NCI-H187 treated with DMSO at 0.1 percent for 48 hours (cell line): ENCODE measurements around the gene SPOCK1.

Experiments
- DNase-seq: peaks from one replicate; lab custom pipeline; 2025; lab: John Stamatoyannopoulos, UW

Gene SPOCK1

GRCh38 chr5:137221943-137222342 lies 277.2 kb downstream of the SPOCK1 start:
- DNase-seq = peak; percentile 9

DNA sequence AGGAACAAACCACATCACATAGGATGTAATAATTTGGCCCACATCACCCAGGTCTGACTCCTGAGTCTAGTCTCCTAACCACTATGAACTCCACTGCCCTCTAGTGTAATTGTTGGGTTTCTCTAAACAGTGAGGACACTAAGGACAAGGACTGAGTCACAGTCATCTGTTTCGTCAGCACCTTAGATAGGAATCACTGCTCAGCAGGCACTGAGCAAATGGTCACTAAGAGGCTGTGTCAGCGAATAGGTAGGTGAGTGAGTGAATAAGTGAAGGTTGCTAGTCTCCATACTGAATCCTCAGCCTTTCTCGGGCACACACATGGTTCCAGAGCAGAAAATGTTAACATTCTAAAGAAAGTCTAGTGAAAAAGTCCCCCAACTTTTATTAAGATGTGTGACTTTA lies 278.6 kb downstream of the SPOCK1 start:
- peak; percentile 55 for DNase-seq

DNA sequence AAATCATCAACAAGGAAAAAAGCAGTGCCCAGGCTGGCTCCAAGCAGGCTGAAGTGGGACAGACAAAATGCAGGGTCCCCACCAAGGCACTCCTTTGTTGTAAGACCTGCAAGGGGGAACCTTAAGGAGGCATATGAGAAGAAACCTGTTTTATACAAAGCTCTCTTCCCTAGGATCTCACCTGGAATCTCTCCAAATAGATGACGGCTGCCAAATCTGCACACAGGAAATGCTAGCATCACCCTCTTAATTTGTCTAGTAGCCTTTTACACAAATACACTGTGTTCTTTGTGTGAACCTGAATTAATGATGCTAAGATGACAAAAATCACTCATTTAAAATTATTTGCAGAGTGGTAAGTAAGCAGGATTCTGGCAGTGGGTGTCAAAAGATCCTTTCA lies 280.2 kb downstream of the SPOCK1 start:
- no peak for DNase-seq

DNA sequence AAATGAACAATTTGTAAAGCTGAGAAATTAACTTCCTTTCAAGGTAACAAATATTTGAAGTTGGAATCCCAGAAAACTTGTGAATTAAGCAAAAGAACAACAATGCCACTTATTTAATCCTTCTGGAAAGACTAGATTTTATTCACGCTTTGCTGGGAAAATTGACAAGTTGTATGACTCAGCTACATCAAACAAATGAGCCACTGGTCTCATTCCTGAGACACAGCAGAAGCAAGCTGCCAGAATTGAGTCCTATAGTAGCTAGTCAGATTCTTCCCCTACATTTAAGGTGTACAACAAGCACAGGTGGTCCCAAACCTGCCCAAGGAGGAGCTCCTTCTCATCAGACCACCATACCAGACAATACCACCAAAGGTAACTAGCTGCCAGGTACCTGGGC lies 280.7 kb downstream of the SPOCK1 start:
- no peak for DNase-seq

DNA sequence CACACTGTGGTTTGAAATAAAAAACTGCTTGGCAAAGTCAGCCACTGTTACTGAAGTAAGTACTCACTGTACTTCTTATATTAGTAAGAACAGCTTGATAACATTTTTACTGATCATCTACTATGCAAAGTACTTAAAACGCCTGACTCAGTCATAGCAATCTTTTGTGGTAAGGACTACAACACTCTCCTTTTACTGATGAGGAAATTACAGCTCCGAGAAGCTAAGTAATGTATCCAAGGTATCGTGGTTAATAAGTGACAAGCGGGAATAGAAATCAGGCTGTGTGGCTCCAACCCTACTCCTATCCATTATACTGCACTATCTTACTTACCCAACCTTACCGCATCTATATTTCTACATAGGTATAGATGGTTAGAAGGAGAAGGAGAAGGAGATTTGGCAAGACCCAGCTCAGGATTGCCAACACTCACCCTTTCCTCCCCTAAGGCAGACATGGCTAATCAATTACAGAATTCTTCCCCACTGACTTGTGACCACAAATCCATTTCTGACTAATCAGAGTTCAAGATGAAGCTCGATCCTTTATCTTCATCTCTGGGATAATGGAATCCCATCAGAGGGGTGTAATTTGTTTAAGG lies 281.4 kb downstream of the SPOCK1 start:
- no peak for DNase-seq

DNA sequence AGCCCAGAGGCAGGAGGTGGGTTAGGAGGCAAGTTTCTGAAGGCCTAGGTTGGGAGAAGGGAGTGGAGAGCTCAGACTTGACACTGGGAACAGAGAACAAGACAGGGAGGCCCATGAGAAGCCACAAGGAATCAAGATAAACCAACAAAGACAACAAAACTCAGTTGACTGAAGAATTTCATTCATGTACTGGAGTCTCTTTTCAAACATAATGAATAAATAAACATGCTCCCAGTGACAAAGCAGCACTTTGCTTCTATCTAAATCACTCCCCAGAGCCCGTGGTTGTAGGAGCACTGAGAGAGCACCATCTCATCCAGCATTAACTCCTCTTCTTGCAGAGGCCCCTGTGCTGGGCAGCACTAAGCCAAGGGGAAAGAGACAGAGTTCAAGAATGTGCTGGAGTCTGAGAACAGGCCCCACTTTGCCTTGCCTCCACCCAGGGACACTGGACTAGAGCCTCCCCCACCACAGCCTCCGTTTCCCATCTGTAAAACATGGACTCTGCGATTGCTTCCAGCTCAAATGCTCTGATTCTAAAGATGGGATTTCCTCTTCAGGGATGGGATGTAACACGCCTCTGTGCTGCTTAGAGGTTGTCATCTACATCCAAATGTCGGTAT lies 282.0 kb downstream of the SPOCK1 start:
- DNase-seq = no peak

DNA sequence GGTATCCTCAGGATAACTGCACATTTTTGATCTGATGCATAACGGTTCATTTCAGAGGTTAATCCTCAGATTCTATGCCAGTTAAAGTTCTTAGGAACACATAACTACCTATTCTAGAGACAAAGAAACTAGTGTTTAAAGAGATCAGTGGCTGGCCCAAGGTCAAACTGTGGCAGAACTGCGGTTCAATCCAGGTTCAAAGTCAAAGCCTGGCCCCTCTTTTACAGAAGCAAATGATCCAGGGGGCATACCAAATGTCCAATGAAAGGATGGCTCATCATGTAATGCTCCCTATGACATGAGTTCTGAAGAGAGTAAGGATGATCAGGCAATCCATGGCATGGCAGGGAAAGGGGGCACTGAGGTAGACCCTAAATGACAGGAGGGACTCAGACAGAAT lies 283.3 kb downstream of the SPOCK1 start:
- no peak for DNase-seq

DNA sequence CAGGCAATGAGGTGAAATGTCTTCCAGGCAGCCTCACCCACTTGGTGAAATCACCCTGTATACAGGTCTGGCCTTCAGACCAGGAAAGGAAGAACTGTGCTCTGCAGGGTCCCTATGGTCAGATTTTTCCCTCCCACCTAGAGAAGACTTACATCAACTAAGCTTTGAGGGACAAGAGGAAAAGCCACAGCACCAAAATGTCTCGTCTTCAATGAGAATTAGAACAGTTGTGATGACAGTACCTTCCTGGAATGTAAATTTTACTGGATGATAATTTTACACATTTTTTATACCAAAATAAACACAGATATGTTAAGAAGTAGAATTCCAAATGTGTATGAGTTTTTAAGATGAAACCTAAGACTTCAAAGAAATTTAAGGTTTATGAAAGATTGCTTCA lies 283.9 kb downstream of the SPOCK1 start:
- DNase-seq = no peak

DNA sequence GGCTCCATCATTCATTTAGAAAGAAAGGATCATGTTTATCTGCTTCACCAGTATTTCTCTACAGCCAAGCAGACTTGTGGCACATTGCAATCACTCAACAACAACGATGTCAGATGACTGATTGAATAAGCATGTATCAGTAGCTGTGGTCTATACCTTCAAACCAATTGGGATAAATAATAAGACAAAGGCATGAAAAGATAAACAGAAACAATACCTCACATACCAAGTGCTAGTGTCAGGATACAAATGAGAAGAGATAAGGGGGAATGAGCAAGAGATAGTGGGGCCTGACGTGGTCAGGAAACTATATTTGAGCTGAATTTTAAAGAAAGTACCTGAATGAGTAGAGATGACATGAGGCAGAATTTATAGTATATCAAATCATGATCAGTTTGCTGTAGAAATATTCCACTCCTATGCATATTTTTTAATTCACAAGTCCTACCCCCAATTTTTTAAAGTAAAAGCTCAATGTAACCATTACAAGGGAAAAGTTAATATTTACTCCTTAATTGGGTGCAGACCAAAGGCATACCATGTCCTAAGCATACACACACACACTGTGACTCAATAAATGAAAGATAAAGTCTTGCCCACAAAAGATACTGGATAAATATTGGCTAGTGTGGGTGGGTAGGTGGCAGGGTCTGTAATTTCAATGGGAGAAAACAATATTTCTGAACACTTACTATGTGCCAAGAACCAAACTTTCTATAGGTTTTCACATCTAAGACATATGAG lies 284.5 kb downstream of the SPOCK1 start:
- DNase-seq = no peak

DNA sequence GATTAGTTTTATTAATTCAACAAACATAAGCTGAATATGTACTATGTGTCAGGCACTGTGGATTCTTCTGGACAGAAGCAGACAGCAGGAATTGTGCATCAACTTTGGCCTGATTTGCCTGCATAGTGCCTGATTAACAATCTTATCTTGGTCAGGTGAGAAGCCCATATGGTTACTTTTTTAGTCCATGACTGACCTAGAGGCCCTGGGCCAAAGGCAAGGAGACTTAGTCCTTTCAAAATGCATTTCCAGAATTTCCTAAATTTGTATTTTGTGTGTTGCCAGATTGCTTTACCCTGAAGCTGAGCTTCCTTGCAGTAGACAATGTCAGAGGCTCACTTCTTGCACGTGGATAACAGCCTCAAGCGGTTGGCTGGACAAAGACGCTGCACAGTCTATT lies 286.7 kb downstream of the SPOCK1 start:
- DNase-seq = no peak

DNA sequence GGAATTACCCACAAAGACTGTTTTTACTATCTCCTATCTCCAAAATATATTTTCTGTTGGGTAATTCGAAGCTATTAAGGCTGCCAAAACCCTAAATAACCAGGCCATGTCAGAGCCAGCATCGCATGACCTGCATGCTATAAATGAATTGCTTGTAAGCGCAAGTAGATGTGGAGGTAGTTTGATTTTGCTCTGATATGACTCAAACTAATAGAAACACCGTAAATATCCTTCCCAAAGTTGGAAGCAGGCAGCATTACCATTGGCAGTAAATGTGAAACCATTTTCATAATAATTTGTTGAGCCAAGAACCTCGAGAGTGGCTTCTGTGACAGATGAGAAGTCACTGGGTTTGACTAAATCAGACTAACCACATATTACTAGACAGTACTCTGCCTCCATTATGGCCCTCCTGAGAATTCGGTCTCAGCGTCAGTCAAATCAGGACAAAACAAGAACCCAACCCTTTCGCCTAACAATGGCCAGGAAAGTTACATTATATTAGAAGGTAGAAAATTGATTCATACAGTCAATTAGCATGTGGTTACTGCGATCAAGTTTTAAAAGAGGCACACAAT lies 289.8 kb downstream of the SPOCK1 start:
- DNase-seq = peak; percentile 2

DNA sequence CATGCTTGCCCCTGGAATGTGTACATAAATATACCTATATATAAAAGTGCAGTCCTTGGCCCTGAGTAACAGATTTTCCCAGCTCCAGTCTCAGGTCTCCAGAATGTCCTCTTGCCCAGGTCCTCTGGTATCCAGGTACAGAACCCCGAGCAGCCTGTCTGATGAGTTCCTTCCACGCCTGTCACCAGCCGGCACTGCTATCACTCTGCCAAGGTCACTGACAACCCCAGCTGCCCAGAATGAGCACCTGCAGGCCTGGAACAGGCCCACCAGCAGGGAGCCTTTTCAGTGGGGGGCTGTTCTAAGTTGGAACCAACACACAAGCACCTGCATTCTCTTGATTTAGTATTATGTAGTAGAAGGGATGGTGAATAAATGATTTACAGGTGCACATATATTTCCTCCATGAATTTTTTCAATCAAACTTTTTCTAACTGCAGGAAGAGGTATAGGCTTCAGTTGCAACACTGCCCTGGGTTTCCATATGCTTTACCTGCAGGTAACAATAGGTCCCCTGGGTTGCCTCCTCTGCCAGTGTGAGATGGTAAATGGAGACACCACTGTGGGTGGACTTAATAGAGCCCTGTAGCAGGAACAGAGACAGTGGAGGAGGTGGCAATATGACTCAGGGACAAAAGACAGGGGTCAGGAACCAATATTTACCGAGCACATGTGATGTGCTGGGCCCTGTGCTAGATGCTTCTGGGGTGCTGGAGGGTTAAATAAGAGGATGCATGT lies 291.9 kb downstream of the SPOCK1 start:
- DNase-seq = no peak

DNA sequence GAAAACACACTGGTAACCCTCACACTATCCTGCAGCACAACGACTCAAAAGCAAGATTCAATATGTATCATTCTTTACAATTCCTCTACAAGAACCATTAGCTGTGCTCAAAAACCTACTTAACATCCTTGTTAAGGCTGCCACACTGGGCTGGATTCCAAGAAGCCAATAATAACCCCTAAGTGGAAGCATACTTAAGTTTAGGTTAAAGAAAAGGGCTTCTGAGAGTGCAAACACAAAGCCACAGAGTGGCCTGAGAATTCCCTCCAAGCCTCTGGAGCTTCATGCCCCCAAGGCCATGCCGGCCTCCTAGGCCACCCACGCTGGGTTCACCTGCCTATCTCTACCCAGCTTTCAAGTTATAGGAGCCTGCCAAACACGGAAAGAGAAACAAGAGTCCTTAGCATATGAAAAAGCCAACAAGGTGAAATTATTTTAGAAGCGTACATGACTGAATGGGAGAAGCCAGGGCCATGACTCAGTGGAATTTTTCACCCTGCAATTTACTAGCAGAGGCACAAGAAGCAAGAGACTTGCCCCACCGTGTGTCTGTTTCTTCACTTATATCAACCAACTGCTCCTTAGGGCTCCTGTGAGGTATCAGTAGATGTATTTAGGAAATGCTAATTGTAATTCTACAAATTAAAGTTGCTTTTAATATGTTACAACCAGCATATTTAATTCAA lies 293.0 kb downstream of the SPOCK1 start:
- DNase-seq = peak; percentile 92

DNA sequence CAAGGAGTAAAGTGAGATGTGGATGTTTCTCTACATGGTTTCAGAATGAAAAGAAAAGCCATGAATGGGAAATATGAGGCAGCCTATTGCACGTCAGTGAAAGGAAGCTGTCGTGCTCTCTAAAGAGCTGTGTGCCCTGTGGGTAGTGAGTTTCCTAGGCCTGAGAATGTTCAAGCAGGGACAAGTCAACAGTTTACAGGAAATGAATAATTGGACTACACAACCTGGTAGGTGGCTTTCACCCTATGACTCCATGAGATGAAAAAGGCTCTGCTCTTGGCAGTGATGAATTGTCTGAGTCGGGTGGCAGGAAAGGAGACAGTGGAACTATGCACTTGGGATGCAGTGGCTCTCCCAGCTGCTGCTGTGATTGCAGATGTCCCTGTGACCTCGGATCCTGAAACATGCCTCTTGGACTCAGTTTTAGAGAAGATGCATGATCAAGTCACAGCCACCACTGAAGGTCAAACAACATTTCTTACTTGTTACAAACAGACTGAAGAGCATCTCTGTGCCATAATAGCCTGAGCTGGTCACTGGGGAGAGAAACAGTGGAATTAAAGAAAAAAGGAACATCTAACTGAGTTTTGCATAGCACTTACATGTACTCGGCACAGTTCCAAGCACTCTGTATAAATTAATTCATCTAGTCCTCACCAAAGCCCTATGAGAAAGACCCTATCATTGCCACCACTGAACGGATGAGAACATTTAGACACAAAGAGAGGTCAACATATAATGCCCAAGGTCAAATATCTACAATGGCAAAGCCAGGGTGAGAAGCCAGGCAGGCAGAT lies 293.7 kb downstream of the SPOCK1 start:
- DNase-seq = no peak

DNA sequence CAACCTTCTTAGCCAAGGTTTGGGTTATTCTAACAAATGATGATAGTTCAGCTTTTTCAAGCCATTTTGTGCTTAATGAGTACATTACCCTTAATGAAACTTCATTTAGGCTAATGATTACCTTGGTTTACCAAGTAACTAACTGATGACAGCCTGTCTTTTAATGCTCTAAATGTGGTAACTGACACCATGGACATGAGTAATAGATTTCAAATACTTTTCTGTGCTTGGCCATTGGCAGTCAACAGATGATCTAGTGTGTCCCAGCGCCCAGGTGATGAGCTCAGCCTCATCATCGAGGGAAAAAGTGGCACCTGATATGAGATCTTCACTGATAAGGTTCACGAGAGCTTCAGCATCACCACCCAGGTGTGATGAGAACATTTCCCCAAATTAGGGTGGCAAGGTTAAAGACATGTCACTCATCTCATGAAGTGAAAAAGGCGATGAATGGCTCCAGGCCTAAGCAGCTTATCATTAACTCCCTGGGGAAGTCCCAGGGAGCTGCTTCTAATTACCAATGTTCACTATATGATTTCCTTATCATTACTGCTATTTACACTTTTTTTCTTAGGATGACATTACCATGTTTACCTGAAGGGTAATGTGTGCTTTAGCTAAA lies 296.0 kb downstream of the SPOCK1 start:
- no peak for DNase-seq

GRCh38 chr5:137201876-137202275 lies 297.2 kb downstream of the SPOCK1 start:
- no peak for DNase-seq

- DNase-seq = no peak
Measured at GRCh38 chr5:137200906-137201700, 298.0 kb downstream of the SPOCK1 start.

- DNase-seq = no peak
Measured at GRCh38 chr5:137199966-137200365, 299.2 kb downstream of the SPOCK1 start.

DNA sequence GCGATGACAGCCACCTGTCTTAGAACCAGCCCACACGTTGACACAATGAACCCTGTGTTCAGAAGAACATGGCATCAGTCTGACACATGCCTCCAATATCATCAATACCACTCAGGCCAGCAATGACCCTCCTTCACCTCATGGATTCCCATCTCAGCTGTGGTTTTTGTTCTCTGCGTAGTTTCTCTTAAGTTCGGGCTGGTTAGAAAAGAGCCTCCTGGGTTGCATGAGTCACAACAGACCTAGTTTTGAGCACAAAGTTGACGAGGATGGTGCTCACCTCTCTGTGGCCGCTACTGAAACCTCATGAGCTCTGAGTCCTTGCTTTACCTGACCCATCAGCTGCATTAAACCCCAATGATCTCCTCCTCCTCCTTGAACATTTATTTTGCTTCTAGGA lies 299.9 kb downstream of the SPOCK1 start:
- DNase-seq = no peak

DNA sequence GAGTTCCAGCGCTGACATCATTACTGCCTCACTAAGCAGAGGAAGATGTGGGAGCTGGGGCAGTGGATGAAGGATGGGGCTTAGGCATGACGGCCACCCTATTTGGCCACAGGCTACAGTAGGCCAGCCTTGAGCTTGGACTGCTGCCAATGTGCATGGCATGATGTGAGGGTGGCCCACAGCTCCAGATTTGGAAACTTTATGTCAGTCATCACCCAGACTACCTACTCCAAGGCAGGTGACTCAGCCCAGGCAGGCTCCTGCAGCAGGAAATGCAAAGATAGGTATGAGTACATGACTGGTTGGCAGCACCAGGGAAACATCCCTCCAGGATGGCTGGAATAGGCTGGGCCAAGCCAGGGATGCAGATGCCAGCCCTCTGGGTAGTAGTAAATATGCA lies 303.6 kb downstream of the SPOCK1 start:
- no peak for DNase-seq
